Measurements from ENCODE around the gene PAAF1. TPM values are rescaled to one million over a fixed set of nuclear protein-coding genes. Genes with fewer than 3 reads are reported as not detected.

The PAAF1 gene
- total and polyA plus RNA-seq, 2 of the 13 experiments (the other 11 are each of a cell fraction or from before 2014, with no cell fraction given) = 13.5 to 28.8 TPM

GRCh38 chr11:73963861-73964260 is 87.1 kb downstream of the PAAF1 start:
- Histone ChIP-seq H4K20me1 (ENCODE audit: insufficient read depth, low read length) (no peaks in the 10 kb centered on the region), H3K9ac (ENCODE audit: insufficient read depth, low read depth, low read length) (no peak overlapping the region), H3K36me3 (replicated peaks in 1 of 2; ENCODE audit: control insufficient read depth in 1 of 2, insufficient read depth in 2 of 2, low read length in 2 of 2) (no peaks in the 10 kb centered on the region), H3K9me3 (ENCODE audit: low read length) (no peaks in the 10 kb centered on the region), H3K4me2 (ENCODE audit: low read depth, low read length) (peak overlapping the region; percentile 53; the same call in 1 of the 2 replicates), H3K27me3 (ENCODE audit: control insufficient read depth in 1 of 2, insufficient read depth in 2 of 2, low read length in 2 of 2) (no peaks in the 10 kb centered on the region), H3K79me2 (ENCODE audit: insufficient read depth, low read length) (no peaks in the 10 kb centered on the region), H3K4me3 (replicated peaks in 1 of 3; ENCODE audit: insufficient read depth in 1 of 3, low read depth in 2 of 3, low read length in 3 of 3) (no peak overlapping the region; a peak in 1 of 6 replicates), H2AFZ (ENCODE audit: low read length) (no peak overlapping the region), H3K27ac (ENCODE audit: extremely low read length, insufficient read depth, low read length) (no peak overlapping the region), H3K4me1 (ENCODE audit: insufficient read depth, low read length) (peaks cover 20% of the 10 kb centered on the region)
- CTCF ChIA-PET (ENCODE audit: low intra/inter-chr PET ratio, low total read pairs) = no interaction called here
- 78% methylated on average over 8 of the region's 8 CpGs for WGBS (ENCODE audit: low lambda C conversion rate)
- ATAC-seq = peak; percentile 11; the same call in 2 of the 3 replicates
- intact Hi-C loops (cut with micrococcal nuclease; ENCODE audit: unreplicated experiment) (loop anchor here (1.0 to 5.0 kb wide), 3 partner anchors 126 to 357 kb away; partner anchors contain the start of genes C2CD3 and PPME1), in situ Hi-C loops (cut with HindIII; ENCODE audit: extremely low pct_ligation_motif_present, low pct_unique_long_range_greater_than_20kb) (loop anchor here (10.0 to 25.0 kb wide), 2 partner anchors 131 to 198 kb away; partner anchors contain the start of genes C2CD3 and PPME1)
- POLR2A ChIA-PET = no interaction called here
- no TSS peak for BruUV-seq (replicated peaks)
- FAIRE-seq = no peak
- DNase-seq (ENCODE audit: low spot score) = no peak
- no peak for TF ChIP-seq ZNF34 (CRISPR knock-in tag; IDR thresholded peaks at IDR 0.05; ENCODE audit: borderline replicate concordance)
- TF ChIP-seq TOPORS (CRISPR knock-in tag; IDR thresholded peaks at IDR 0.05) = no peak
- TF ChIP-seq KMT2A (CRISPR knock-in tag; IDR thresholded peaks at IDR 0.05) = no peak
- no peak for TF ChIP-seq ZNF775 (CRISPR knock-in tag; IDR thresholded peaks at IDR 0.05; ENCODE audit: borderline replicate concordance)
- TF ChIP-seq ZBED4 (CRISPR knock-in tag; IDR thresholded peaks at IDR 0.05; ENCODE audit: borderline replicate concordance) = no peak
- no peak for TF ChIP-seq MATR3 (CRISPR knock-in tag; IDR thresholded peaks at IDR 0.05)
- TF ChIP-seq ZNF816 (CRISPR knock-in tag; IDR thresholded peaks at IDR 0.05; ENCODE audit: borderline replicate concordance) = no peak
- TF ChIP-seq TCF7 (IDR thresholded peaks at IDR 0.05; ENCODE audit: low read depth) = no peak
- no peak for TF ChIP-seq RFXANK (CRISPR knock-in tag; IDR thresholded peaks at IDR 0.05)
- no peak for TF ChIP-seq ZNF326 (CRISPR knock-in tag; IDR thresholded peaks at IDR 0.05; ENCODE audit: borderline replicate concordance)
- TF ChIP-seq ZSCAN22 (CRISPR knock-in tag; IDR thresholded peaks at IDR 0.05) = no peak
- no peak for TF ChIP-seq SKIL (CRISPR knock-in tag; IDR thresholded peaks at IDR 0.05; ENCODE audit: borderline replicate concordance)
- TF ChIP-seq HNRNPL (IDR thresholded peaks at IDR 0.05; ENCODE audit: low read depth, low read length) = no peak
- no peak for TF ChIP-seq RAD51 (IDR thresholded peaks at IDR 0.05; ENCODE audit: borderline replicate concordance)
- TF ChIP-seq AFF4 (CRISPR knock-in tag; IDR thresholded peaks at IDR 0.05) = no peak
